HG03045 (cell line): ENCODE data around the gene METTL1.

Source experiments
- ATAC-seq: cut with Tn5 transposase; IDR thresholded peaks from one replicate; pipeline ENCODE4 v1.9.1; 2021; ENCODE audit warnings: mild to moderate bottlenecking, moderate library complexity; ENCODE audit not compliant: unreplicated experiment

The METTL1 gene

GRCh38 chr12:57738661-57739237 lies 33.2 kb downstream of the METTL1 start, which contains the start of gene AGAP2:
AGAP2 (minus strand) TSS chr12:57738742; CDS start chr12:57738246, 496 bp downstream.
- ATAC-seq = no peak

GRCh38 chr12:57737467-57738460 lies 34.1 kb downstream of the METTL1 start:
- no peak for ATAC-seq

GRCh38 chr12:57736741-57737466 lies 35.0 kb downstream of the METTL1 start:
- no peak for ATAC-seq

- ATAC-seq = no peak
Observed at GRCh38 chr12:57735952-57736740, 35.8 kb downstream of the METTL1 start.

- no peak for ATAC-seq
Observed at GRCh38 chr12:57735198-57735855, 36.6 kb downstream of the METTL1 start.

GRCh38 chr12:57734591-57734990 lies 37.3 kb downstream of the METTL1 start:
- ATAC-seq = no peak

- no peak for ATAC-seq
Observed at GRCh38 chr12:57733928-57734327, 38.0 kb downstream of the METTL1 start.

- no peak for ATAC-seq
Observed at GRCh38 chr12:57732726-57733593, 38.9 kb downstream of the METTL1 start.

GRCh38 chr12:57732270-57732669 lies 39.6 kb downstream of the METTL1 start:
- no peak for ATAC-seq

- ATAC-seq = no peak
Observed at GRCh38 chr12:57731411-57732080, 40.4 kb downstream of the METTL1 start.

GRCh38 chr12:57730336-57731067 lies 41.4 kb downstream of the METTL1 start:
- ATAC-seq = no peak

GRCh38 chr12:57729321-57729844 lies 42.5 kb downstream of the METTL1 start:
- ATAC-seq = no peak

GRCh38 chr12:57727758-57728395 lies 44.0 kb downstream of the METTL1 start:
- ATAC-seq = no peak

- no peak for ATAC-seq
Observed at GRCh38 chr12:57726884-57727757, 44.8 kb downstream of the METTL1 start.

GRCh38 chr12:57726151-57726883 lies 45.6 kb downstream of the METTL1 start:
- no peak for ATAC-seq

- ATAC-seq = no peak
Observed at GRCh38 chr12:57725851-57726150, 46.1 kb downstream of the METTL1 start.
